ENCODE measurements around the gene MCC.
A peak's percentile ranks its signal among the peaks of the same experiment; 100 is the strongest.

Gene MCC

GRCh38 chr5:113118298-113118697 lies 370.0 kb downstream of the MCC start:
- TF ChIP-seq CTCF (IDR thresholded peaks at IDR 0.05; ENCODE audit: low read depth, low read length) = no peak
- H3K4me3 ChIP-seq (replicated peaks in 1 of 2; ENCODE audit: low read depth in 2 of 2, low read length in 2 of 2) = no peak overlapping the region
- no peak for DNase-seq (ENCODE audit: low read depth in 2 of 2)

GRCh38 chr5:113117543-113118115 lies 370.6 kb downstream of the MCC start:
- no peak for DNase-seq (ENCODE audit: low read depth in 2 of 2)
- no peak for TF ChIP-seq CTCF (IDR thresholded peaks at IDR 0.05; ENCODE audit: low read depth, low read length)

GRCh38 chr5:113115956-113116355 lies 372.3 kb downstream of the MCC start:
- H3K4me3 ChIP-seq (replicated peaks in 1 of 2; ENCODE audit: low read depth in 2 of 2, low read length in 2 of 2) = no peak overlapping the region
- DNase-seq (ENCODE audit: low read depth in 2 of 2) = no peak
- TF ChIP-seq CTCF (IDR thresholded peaks at IDR 0.05; ENCODE audit: low read depth, low read length) = no peak

More at GRCh38 chr5:113117543-113118115, 370.6 kb downstream of the MCC start:
- no peak overlapping the region for H3K4me3 ChIP-seq (replicated peaks in 1 of 2; ENCODE audit: low read depth in 2 of 2, low read length in 2 of 2)

GRCh38 chr5:113115061-113115460 lies 373.2 kb downstream of the MCC start:
- DNase-seq (ENCODE audit: low read depth in 2 of 2) = no peak
- no peak overlapping the region for H3K4me3 ChIP-seq (replicated peaks in 1 of 2; ENCODE audit: low read depth in 2 of 2, low read length in 2 of 2)
- no peak for TF ChIP-seq CTCF (IDR thresholded peaks at IDR 0.05; ENCODE audit: low read depth, low read length)

GRCh38 chr5:113114559-113114958 lies 373.7 kb downstream of the MCC start:
- H3K4me3 ChIP-seq (replicated peaks in 1 of 2; ENCODE audit: low read depth in 2 of 2, low read length in 2 of 2) = no peak overlapping the region
- TF ChIP-seq CTCF (IDR thresholded peaks at IDR 0.05; ENCODE audit: low read depth, low read length) = no peak
- no peak for DNase-seq (ENCODE audit: low read depth in 2 of 2)

GRCh38 chr5:113112435-113112834 lies 375.8 kb downstream of the MCC start:
- TF ChIP-seq CTCF (IDR thresholded peaks at IDR 0.05; ENCODE audit: low read depth, low read length) = no peak
- no peak overlapping the region for H3K4me3 ChIP-seq (replicated peaks in 1 of 2; ENCODE audit: low read depth in 2 of 2, low read length in 2 of 2)
- peak; percentile 76 to 79 for DNase-seq (ENCODE audit: low read depth in 2 of 2)

GRCh38 chr5:113110117-113110516 lies 378.1 kb downstream of the MCC start:
- no peak overlapping the region for H3K4me3 ChIP-seq (replicated peaks in 1 of 2; ENCODE audit: low read depth in 2 of 2, low read length in 2 of 2)
- TF ChIP-seq CTCF (IDR thresholded peaks at IDR 0.05; ENCODE audit: low read depth, low read length) = no peak
- DNase-seq (ENCODE audit: low read depth in 2 of 2) = no peak

Measured in cardiac fibroblast (primary cell).